ENCODE results near the gene IL18. TPM values are rescaled to one million over a fixed set of nuclear protein-coding genes. Genes with fewer than 3 reads are reported as not detected.

IL18 gene
- 33.8 and 72.1 TPM in 2 replicates for total RNA-seq

GRCh38 chr11:112163875-112164685 is at the start of gene IL18:
TSS of gene IL18 (minus strand) at chr11:112164094. CDS start at chr11:112155053, 9,041 bp downstream.
- no peaks in the 10 kb centered on the region for H3K27me3 ChIP-seq (ENCODE audit: control insufficient read depth, insufficient read depth, low read length)
- H3K4me3 ChIP-seq (ENCODE audit: low read depth, low read length), result peak within 1 kb of the TSS; percentile 43
- no peaks in the 10 kb centered on the region for H3K36me3 ChIP-seq (ENCODE audit: control insufficient read depth, insufficient read depth, low read length)
- no peak for TF ChIP-seq CTCF (IDR thresholded peaks at IDR 0.05; ENCODE audit: insufficient read depth, low read length, severe bottlenecking)
- DNase-seq (ENCODE audit: low read depth), result peak; percentile 74
- no peak for FAIRE-seq

GRCh38 chr11:112212710-112213109 is 48.8 kb upstream of the IL18 start:
- no peak for TF ChIP-seq CTCF (IDR thresholded peaks at IDR 0.05; ENCODE audit: insufficient read depth, low read length, severe bottlenecking)
- DNase-seq (ENCODE audit: low read depth) (no peak), FAIRE-seq (no peak)
- H3K36me3 ChIP-seq (ENCODE audit: control insufficient read depth, insufficient read depth, low read length), result no peaks in the 10 kb centered on the region
- H3K27me3 ChIP-seq (ENCODE audit: control insufficient read depth, insufficient read depth, low read length), result no peaks in the 10 kb centered on the region
- no peak overlapping the region for H3K4me3 ChIP-seq (ENCODE audit: low read depth, low read length)

GRCh38 chr11:112212290-112212689 is 48.4 kb upstream of the IL18 start:
- FAIRE-seq (no peak), DNase-seq (ENCODE audit: low read depth) (peak; percentile 65)
- Histone ChIP-seq H3K36me3 (ENCODE audit: control insufficient read depth, insufficient read depth, low read length) (no peaks in the 10 kb centered on the region), H3K4me3 (ENCODE audit: low read depth, low read length) (no peak overlapping the region), H3K27me3 (ENCODE audit: control insufficient read depth, insufficient read depth, low read length) (no peaks in the 10 kb centered on the region)
- TF ChIP-seq CTCF (IDR thresholded peaks at IDR 0.05; ENCODE audit: insufficient read depth, low read length, severe bottlenecking), result no peak

GRCh38 chr11:112211536-112211935 is 47.6 kb upstream of the IL18 start:
- TF ChIP-seq CTCF (IDR thresholded peaks at IDR 0.05; ENCODE audit: insufficient read depth, low read length, severe bottlenecking), result no peak
- FAIRE-seq (no peak), DNase-seq (ENCODE audit: low read depth) (no peak)
- Histone ChIP-seq H3K36me3 (ENCODE audit: control insufficient read depth, insufficient read depth, low read length) (no peaks in the 10 kb centered on the region), H3K4me3 (ENCODE audit: low read depth, low read length) (no peak overlapping the region), H3K27me3 (ENCODE audit: control insufficient read depth, insufficient read depth, low read length) (no peaks in the 10 kb centered on the region)

GRCh38 chr11:112210890-112211289 is 47.0 kb upstream of the IL18 start:
- FAIRE-seq, result no peak
- no peak for TF ChIP-seq CTCF (IDR thresholded peaks at IDR 0.05; ENCODE audit: insufficient read depth, low read length, severe bottlenecking)

GRCh38 chr11:112206071-112206470 is 42.2 kb upstream of the IL18 start:
- no peak for TF ChIP-seq CTCF (IDR thresholded peaks at IDR 0.05; ENCODE audit: insufficient read depth, low read length, severe bottlenecking)
- no peaks in the 10 kb centered on the region for H3K27me3 ChIP-seq (ENCODE audit: control insufficient read depth, insufficient read depth, low read length)
- H3K36me3 ChIP-seq (ENCODE audit: control insufficient read depth, insufficient read depth, low read length), result no peaks in the 10 kb centered on the region
- FAIRE-seq (no peak), DNase-seq (ENCODE audit: low read depth) (no peak)
- H3K4me3 ChIP-seq (ENCODE audit: low read depth, low read length), result no peak overlapping the region

More at GRCh38 chr11:112210890-112211289, 47.0 kb upstream of the IL18 start:
- H3K27me3 ChIP-seq (ENCODE audit: control insufficient read depth, insufficient read depth, low read length), result no peaks in the 10 kb centered on the region
- H3K4me3 ChIP-seq (ENCODE audit: low read depth, low read length), result no peak overlapping the region
- DNase-seq (ENCODE audit: low read depth), result no peak
- no peaks in the 10 kb centered on the region for H3K36me3 ChIP-seq (ENCODE audit: control insufficient read depth, insufficient read depth, low read length)

All from bronchial epithelial cell (primary cell).